ENCODE data around the gene TMEM132C.

DNA sequence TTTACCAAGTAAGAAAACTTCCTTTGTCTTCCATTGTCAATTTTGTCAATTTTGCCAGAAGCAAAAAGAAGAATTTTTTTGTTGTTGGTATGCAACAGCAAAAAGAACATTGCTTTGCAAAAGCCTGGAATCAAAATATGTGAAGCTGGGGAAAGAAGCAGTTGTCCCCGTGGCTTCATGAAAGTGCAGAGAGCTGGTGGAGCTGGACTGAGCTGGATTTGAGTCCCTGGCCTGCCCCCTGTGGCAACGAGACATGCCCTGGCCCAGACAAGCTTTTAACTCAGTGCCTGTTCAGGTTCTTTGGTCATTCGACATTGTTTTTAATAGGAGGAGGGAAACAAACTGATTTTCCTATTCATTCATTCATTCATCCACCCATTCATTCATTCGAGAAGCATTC is 486.5 kb downstream of the TMEM132C start:
- TF ChIP-seq SMC3 (IDR thresholded peaks at IDR 0.05; ENCODE audit: low read depth, low read length) (no peak), POLR2A (IDR thresholded peaks at IDR 0.05; ENCODE audit: low read depth, low read length) (no peak), RAD21 (IDR thresholded peaks at IDR 0.05; ENCODE audit: low read length) (no peak), RFX5 (IDR thresholded peaks at IDR 0.05; ENCODE audit: low read depth, low read length) (no peak), MAZ (IDR thresholded peaks at IDR 0.05; ENCODE audit: borderline replicate concordance, low read depth, low read length) (no peak), MXI1 (IDR thresholded peaks at IDR 0.05; ENCODE audit: borderline replicate concordance, low read depth, low read length) (no peak), CHD1 (IDR thresholded peaks at IDR 0.05; ENCODE audit: low read depth, low read length) (no peak), MAFK (IDR thresholded peaks at IDR 0.05; ENCODE audit: low read depth, low read length) (no peak), NFE2L2 (IDR thresholded peaks at IDR 0.05; ENCODE audit: low read depth, low read length) (no peak), FOS (IDR thresholded peaks at IDR 0.05; ENCODE audit: low read depth, low read length) (no peak), BHLHE40 (IDR thresholded peaks at IDR 0.05; ENCODE audit: low read depth, low read length) (no peak)
- TF ChIP-seq, protein P1, sequence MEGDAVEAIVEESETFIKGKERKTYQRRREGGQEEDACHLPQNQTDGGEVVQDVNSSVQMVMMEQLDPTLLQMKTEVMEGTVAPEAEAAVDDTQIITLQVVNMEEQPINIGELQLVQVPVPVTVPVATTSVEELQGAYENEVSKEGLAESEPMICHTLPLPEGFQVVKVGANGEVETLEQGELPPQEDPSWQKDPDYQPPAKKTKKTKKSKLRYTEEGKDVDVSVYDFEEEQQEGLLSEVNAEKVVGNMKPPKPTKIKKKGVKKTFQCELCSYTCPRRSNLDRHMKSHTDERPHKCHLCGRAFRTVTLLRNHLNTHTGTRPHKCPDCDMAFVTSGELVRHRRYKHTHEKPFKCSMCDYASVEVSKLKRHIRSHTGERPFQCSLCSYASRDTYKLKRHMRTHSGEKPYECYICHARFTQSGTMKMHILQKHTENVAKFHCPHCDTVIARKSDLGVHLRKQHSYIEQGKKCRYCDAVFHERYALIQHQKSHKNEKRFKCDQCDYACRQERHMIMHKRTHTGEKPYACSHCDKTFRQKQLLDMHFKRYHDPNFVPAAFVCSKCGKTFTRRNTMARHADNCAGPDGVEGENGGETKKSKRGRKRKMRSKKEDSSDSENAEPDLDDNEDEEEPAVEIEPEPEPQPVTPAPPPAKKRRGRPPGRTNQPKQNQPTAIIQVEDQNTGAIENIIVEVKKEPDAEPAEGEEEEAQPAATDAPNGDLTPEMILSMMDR (conservative IDR thresholded peaks at IDR 0.05; ENCODE audit: low read depth, low read length): no peak
- TF ChIP-seq, protein P2, sequence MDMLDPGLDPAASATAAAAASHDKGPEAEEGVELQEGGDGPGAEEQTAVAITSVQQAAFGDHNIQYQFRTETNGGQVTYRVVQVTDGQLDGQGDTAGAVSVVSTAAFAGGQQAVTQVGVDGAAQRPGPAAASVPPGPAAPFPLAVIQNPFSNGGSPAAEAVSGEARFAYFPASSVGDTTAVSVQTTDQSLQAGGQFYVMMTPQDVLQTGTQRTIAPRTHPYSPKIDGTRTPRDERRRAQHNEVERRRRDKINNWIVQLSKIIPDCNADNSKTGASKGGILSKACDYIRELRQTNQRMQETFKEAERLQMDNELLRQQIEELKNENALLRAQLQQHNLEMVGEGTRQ (IDR thresholded peaks at IDR 0.05; ENCODE audit: low read depth, low read length): no peak
- TF ChIP-seq, protein P3, sequence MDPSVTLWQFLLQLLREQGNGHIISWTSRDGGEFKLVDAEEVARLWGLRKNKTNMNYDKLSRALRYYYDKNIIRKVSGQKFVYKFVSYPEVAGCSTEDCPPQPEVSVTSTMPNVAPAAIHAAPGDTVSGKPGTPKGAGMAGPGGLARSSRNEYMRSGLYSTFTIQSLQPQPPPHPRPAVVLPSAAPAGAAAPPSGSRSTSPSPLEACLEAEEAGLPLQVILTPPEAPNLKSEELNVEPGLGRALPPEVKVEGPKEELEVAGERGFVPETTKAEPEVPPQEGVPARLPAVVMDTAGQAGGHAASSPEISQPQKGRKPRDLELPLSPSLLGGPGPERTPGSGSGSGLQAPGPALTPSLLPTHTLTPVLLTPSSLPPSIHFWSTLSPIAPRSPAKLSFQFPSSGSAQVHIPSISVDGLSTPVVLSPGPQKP (IDR thresholded peaks at IDR 0.05; ENCODE audit: borderline replicate concordance, low read depth, low read length): no peak

Data from IMR-90 (cell line).